OCI-LY3 (cell line): ENCODE results near the gene CTNND2.

Experiments
- H2AFZ ChIP-seq: fragments of 200-600, 300-600 bp; shearing (Covaris generic); 2 replicates; pipeline ENCODE4 v1.6.0; 2014; ENCODE audit warnings: antibody characterized with exemption, low read depth, low read length
- H3K27ac ChIP-seq: fragments of 200-600, 300-600 bp; sonication (generic); 2 replicates; pipeline ENCODE4 v1.5.1; 2014; ENCODE audit warnings: mild to moderate bottlenecking, low read length, moderate library complexity, mixed read lengths
- H3K27me3 ChIP-seq: fragments of 200-600, 300-600 bp; sonication (generic); 2 replicates; pipeline ENCODE4 v1.6.1; 2014; ENCODE audit warnings: low read depth, low read length, mixed read lengths
- H3K36me3 ChIP-seq: fragments of 200-600, 300-600 bp; sonication (generic); replicated peaks from 2 replicates; pipeline ENCODE3; 2014; ENCODE audit warnings: low read depth, low read length, mixed read lengths
- H3K4me1 ChIP-seq: fragments of 300-600, 200-600 bp; sonication (generic); 2 replicates; pipeline ENCODE4 v1.6.1; 2014; ENCODE audit warnings: low read length, mixed read lengths
- H3K4me2 ChIP-seq: fragments of 200-600, 300-600 bp; sonication (generic); 2 replicates; pipeline ENCODE4 v1.6.1; 2014; ENCODE audit warnings: low read length, mixed read lengths
- H3K4me3 ChIP-seq: fragments of 300-600, 200-600 bp; sonication (generic); 2 replicates; pipeline ENCODE4 v1.5.1; 2014; ENCODE audit warnings: antibody characterized with exemption, mild to moderate bottlenecking, low read length, moderate library complexity
- H3K79me2 ChIP-seq: fragments of 300-600, 200-600 bp; shearing (Covaris generic); 2 replicates; pipeline ENCODE4 v1.6.1; 2014; ENCODE audit warnings: mild to moderate bottlenecking, low read length, mixed read lengths
- H3K9ac ChIP-seq: fragments of 300-600, 200-600 bp; shearing (Covaris generic); 2 replicates; pipeline ENCODE4 v1.6.0; 2014; ENCODE audit warnings: mild to moderate bottlenecking, low read length, moderate library complexity
- H3K9me3 ChIP-seq: fragments of 200-600, 300-600 bp; shearing (Covaris generic); 2 replicates; pipeline ENCODE4 v1.6.1; 2014; ENCODE audit warnings: low read length, mixed read lengths; ENCODE audit not compliant: insufficient read depth
- H4K20me1 ChIP-seq: fragments of 200-600, 300-600 bp; sonication (generic); 2 replicates; pipeline ENCODE4 v1.6.1; 2016; ENCODE audit warnings: low read length, mixed read lengths; ENCODE audit not compliant: insufficient read depth
- CTCF ChIP-seq: fragments of 200-600, 300-600 bp; sonication (generic); IDR thresholded peaks from 2 replicates; pipeline ENCODE4 v1.5.1; 2014; ENCODE audit warnings: antibody characterized with exemption, low read length, low read depth
- EZH2phosphoT487 ChIP-seq: fragments of 200-600 bp; shearing (Covaris generic); IDR thresholded peaks from 2 replicates; pipeline ENCODE4 v1.6.1; 2018; ENCODE audit warnings: antibody characterized with exemption, mixed run types, low read depth

CTNND2 gene

GRCh38 chr5:11514705-11515432 lies 389.4 kb downstream of the CTNND2 start:
- Histone ChIP-seq H3K27me3 (no peaks in the 10 kb centered on the region), H3K4me2 (no peak overlapping the region), H3K36me3 (no peaks in the 10 kb centered on the region), H3K79me2 (no peaks in the 10 kb centered on the region), H3K27ac (no peak overlapping the region), H3K4me3 (no peak overlapping the region), H3K9me3 (no peaks in the 10 kb centered on the region), H2AFZ (no peak overlapping the region), H3K4me1 (no peaks in the 10 kb centered on the region), H3K9ac (no peak overlapping the region), H4K20me1 (no peaks in the 10 kb centered on the region)
- TF ChIP-seq CTCF (no peak), EZH2phosphoT487 (no peak)

- Histone ChIP-seq H3K9me3 (no peaks in the 10 kb centered on the region), H2AFZ (no peak overlapping the region), H4K20me1 (no peaks in the 10 kb centered on the region), H3K4me1 (no peaks in the 10 kb centered on the region), H3K9ac (no peak overlapping the region), H3K4me3 (no peak overlapping the region), H3K4me2 (no peak overlapping the region), H3K79me2 (no peaks in the 10 kb centered on the region), H3K27ac (no peak overlapping the region), H3K36me3 (no peaks in the 10 kb centered on the region), H3K27me3 (no peaks in the 10 kb centered on the region)
- TF ChIP-seq CTCF (no peak), EZH2phosphoT487 (no peak)
These were observed 392.4 kb downstream of the CTNND2 start for GRCh38 chr5:11511878-11512277.

- H3K36me3 ChIP-seq, result no peaks in the 10 kb centered on the region
These were observed 393.4 kb downstream of the CTNND2 start for GRCh38 chr5:11510889-11511288.

GRCh38 chr5:11509793-11510192 lies 394.5 kb downstream of the CTNND2 start:
- Histone ChIP-seq H3K9ac (no peak overlapping the region), H3K27ac (no peak overlapping the region), H2AFZ (no peak overlapping the region)

More at GRCh38 chr5:11510889-11511288, 393.4 kb downstream of the CTNND2 start:
- no peak overlapping the region for H3K4me3 ChIP-seq
- H3K27ac ChIP-seq, result no peak overlapping the region
- H3K9ac ChIP-seq, result no peak overlapping the region
- H3K27me3 ChIP-seq, result no peaks in the 10 kb centered on the region
- H3K4me1 ChIP-seq, result no peaks in the 10 kb centered on the region
- no peaks in the 10 kb centered on the region for H3K79me2 ChIP-seq
- no peaks in the 10 kb centered on the region for H4K20me1 ChIP-seq
- no peak for TF ChIP-seq CTCF
- TF ChIP-seq EZH2phosphoT487, result no peak
- no peak overlapping the region for H2AFZ ChIP-seq
- no peak overlapping the region for H3K4me2 ChIP-seq
- no peaks in the 10 kb centered on the region for H3K9me3 ChIP-seq

More at GRCh38 chr5:11509793-11510192, 394.5 kb downstream of the CTNND2 start:
- Histone ChIP-seq H3K27me3 (no peaks in the 10 kb centered on the region), H3K79me2 (no peaks in the 10 kb centered on the region), H3K4me3 (no peak overlapping the region), H3K4me1 (no peaks in the 10 kb centered on the region), H4K20me1 (no peaks in the 10 kb centered on the region), H3K36me3 (no peaks in the 10 kb centered on the region), H3K4me2 (no peak overlapping the region), H3K9me3 (no peaks in the 10 kb centered on the region)
- no peak for TF ChIP-seq CTCF
- TF ChIP-seq EZH2phosphoT487, result no peak
